Endodermal cell (in vitro differentiated cells): Measurements from ENCODE around the gene ERCC6. TPM values are rescaled to one million over a fixed set of nuclear protein-coding genes. Genes with fewer than 3 reads are reported as not detected.

Experiments
- DNase-seq: peaks from one replicate; pipeline ENCODE4 v3.0.0-alpha.2; 2017
- H3K27ac ChIP-seq: 2 replicates; pipeline ENCODE4 v1.5.1; 2013; ENCODE audit warnings: mild to moderate bottlenecking, low read depth, low read length, moderate library complexity
- H3K27me3 ChIP-seq: 2 replicates; pipeline ENCODE4 v1.6.1; 2013; ENCODE audit warnings: mild to moderate bottlenecking, low read length, moderate library complexity; ENCODE audit not compliant: insufficient read depth, control insufficient read depth, poor library complexity, severe bottlenecking
- H3K36me3 ChIP-seq: 2 replicates; pipeline ENCODE4 v1.7.0; 2013; ENCODE audit warnings: mild to moderate bottlenecking, low read length, moderate library complexity; ENCODE audit not compliant: control insufficient read depth, insufficient read depth
- H3K4me1 ChIP-seq: one replicate; pipeline ENCODE4 v1.7.0; 2013; ENCODE audit warnings: low read length; ENCODE audit not compliant: control insufficient read depth, insufficient read depth
- H3K4me3 ChIP-seq: 2 replicates; pipeline ENCODE4 v1.5.1; 2013; ENCODE audit warnings: mild to moderate bottlenecking, low read length, moderate library complexity
- H3K9ac ChIP-seq: 2 replicates; pipeline ENCODE4 v1.6.1; 2013; ENCODE audit warnings: mild to moderate bottlenecking, low read length, moderate library complexity; ENCODE audit not compliant: poor library complexity, severe bottlenecking; ENCODE audit errors: extremely low read depth
- H3K9me3 ChIP-seq: 2 replicates; pipeline ENCODE4 v1.6.1; 2013; ENCODE audit warnings: mild to moderate bottlenecking, low read length, moderate library complexity; ENCODE audit not compliant: control insufficient read depth
- H3K27ac Mint-ChIP-seq: 2 replicates; pipeline ENCODE4 v1.8.0; 2020; ENCODE audit warnings: mixed read lengths
- H3K27me3 Mint-ChIP-seq: 2 replicates; pipeline ENCODE4 v1.8.0; 2021; ENCODE audit warnings: mild to moderate bottlenecking, mixed read lengths; ENCODE audit not compliant: insufficient read depth
- H3K36me3 Mint-ChIP-seq: 2 replicates; pipeline ENCODE4 v1.8.0; 2020; ENCODE audit warnings: low read depth, mixed read lengths
- H3K4me1 Mint-ChIP-seq: 2 replicates; pipeline ENCODE4 v1.8.0; 2020; ENCODE audit warnings: mixed read lengths
- H3K4me3 Mint-ChIP-seq: 2 replicates; pipeline ENCODE4 v1.8.0; 2020; ENCODE audit warnings: mild to moderate bottlenecking, moderate library complexity, mixed read lengths
- H3K9me3 Mint-ChIP-seq: 2 replicates; pipeline ENCODE4 v1.8.0; 2020; ENCODE audit warnings: mild to moderate bottlenecking, mixed read lengths
- WGBS, 2 experiments: methylation state at CpG; one replicate each; pipeline versions ENCODE4 v1.1.5 to v1.1.7; 2013; ENCODE audit warnings: missing lambda C conversion rate in 2 of 2, mixed read lengths in 1 of 2; ENCODE audit not compliant: insufficient coverage in 1 of 2, insufficient read length in 1 of 2; 5-methylcytosine and 5-hydroxymethylcytosine counted together
- total RNA-seq, 2 donors: library from RNA; stranded (reverse); fragmentation: NEBNext Ultra II Directional in 1 of 2; extraction: Animal tissue kit (Norgen Biotek cat#: 25700) in 1 of 2; gene quantifications; 2 replicates in 1 of 2; 3 replicates in 1 of 2; pipeline ENCODE4 v1.2.1, GENCODE V29; 2021
- TF ChIP-seq, protein P1 (sequence below): fragments of 200-600 bp; sonication (generic); conservative IDR thresholded peaks from 2 replicates; pipeline ENCODE4 v1.5.0; 2021; ENCODE audit warnings: antibody characterized with exemption, mild to moderate bottlenecking

The ERCC6 gene
- total RNA-seq, 2 donors from 2014 or later = 18.8 to 19.5 TPM

DNA sequence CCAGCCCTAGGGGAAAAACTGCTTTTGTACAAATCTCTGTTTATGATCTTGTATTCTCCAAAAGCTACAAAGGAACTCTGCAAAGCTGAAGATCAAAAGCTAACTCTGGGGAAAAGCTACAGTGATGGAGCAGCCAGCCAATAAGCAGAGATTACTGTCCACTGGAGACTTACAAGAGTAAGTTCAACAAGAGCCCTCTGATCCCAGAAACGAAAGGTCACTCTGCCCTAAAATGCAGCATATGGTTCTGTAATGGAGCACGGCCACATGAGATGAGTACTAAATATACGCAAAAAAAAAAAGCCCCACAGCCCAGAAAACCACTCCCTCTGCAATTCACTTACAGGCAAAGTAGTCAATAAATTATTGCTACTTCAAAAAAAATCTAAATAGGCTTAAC is 60.1 kb downstream of the ERCC6 start:
- Histone ChIP-seq H3K4me3 (no peak overlapping the region), H3K4me1 (no peaks in the 10 kb centered on the region), H3K27ac (no peak overlapping the region), H3K27me3 (no peaks in the 10 kb centered on the region), H3K9ac (no peak overlapping the region), H3K36me3 (peaks cover 11% of the 10 kb centered on the region), H3K9me3 (no peaks in the 10 kb centered on the region)
- no peak for DNase-seq
- TF ChIP-seq, protein P1, sequence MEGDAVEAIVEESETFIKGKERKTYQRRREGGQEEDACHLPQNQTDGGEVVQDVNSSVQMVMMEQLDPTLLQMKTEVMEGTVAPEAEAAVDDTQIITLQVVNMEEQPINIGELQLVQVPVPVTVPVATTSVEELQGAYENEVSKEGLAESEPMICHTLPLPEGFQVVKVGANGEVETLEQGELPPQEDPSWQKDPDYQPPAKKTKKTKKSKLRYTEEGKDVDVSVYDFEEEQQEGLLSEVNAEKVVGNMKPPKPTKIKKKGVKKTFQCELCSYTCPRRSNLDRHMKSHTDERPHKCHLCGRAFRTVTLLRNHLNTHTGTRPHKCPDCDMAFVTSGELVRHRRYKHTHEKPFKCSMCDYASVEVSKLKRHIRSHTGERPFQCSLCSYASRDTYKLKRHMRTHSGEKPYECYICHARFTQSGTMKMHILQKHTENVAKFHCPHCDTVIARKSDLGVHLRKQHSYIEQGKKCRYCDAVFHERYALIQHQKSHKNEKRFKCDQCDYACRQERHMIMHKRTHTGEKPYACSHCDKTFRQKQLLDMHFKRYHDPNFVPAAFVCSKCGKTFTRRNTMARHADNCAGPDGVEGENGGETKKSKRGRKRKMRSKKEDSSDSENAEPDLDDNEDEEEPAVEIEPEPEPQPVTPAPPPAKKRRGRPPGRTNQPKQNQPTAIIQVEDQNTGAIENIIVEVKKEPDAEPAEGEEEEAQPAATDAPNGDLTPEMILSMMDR = no peak
- H3K27ac Mint-ChIP-seq = no peak overlapping the region
- WGBS, 2 experiments = 89 to 90% methylated on average over 1 to 3 of the region's 3 CpGs
- no peaks in the 10 kb centered on the region for H3K27me3 Mint-ChIP-seq
- H3K4me1 Mint-ChIP-seq = no peaks in the 10 kb centered on the region
- H3K36me3 Mint-ChIP-seq = peaks cover 29% of the 10 kb centered on the region
- no peaks in the 10 kb centered on the region for H3K9me3 Mint-ChIP-seq
- no peak overlapping the region for H3K4me3 Mint-ChIP-seq

- H3K4me3 Mint-ChIP-seq = no peak overlapping the region
- no peak for DNase-seq
- H3K9me3 Mint-ChIP-seq = no peaks in the 10 kb centered on the region
- Histone ChIP-seq H3K9ac (no peak overlapping the region), H3K27me3 (no peaks in the 10 kb centered on the region), H3K27ac (no peak overlapping the region), H3K36me3 (peaks cover 17% of the 10 kb centered on the region), H3K4me3 (no peak overlapping the region), H3K4me1 (no peaks in the 10 kb centered on the region), H3K9me3 (no peaks in the 10 kb centered on the region)
- H3K27me3 Mint-ChIP-seq = no peaks in the 10 kb centered on the region
- H3K36me3 Mint-ChIP-seq = peaks cover 20% of the 10 kb centered on the region
- WGBS, 2 experiments = 81 to 100% methylated on average over 1 to 2 of the region's 3 CpGs
- TF ChIP-seq, protein P1 = no peak
- no peaks in the 10 kb centered on the region for H3K4me1 Mint-ChIP-seq
- no peak overlapping the region for H3K27ac Mint-ChIP-seq
Observed at GRCh38 chr10:49474901-49475300, 64.0 kb downstream of the ERCC6 start.

- no peak for DNase-seq
- Histone ChIP-seq H3K9me3 (peaks cover 1% of the 10 kb centered on the region), H3K27ac (no peak overlapping the region), H3K4me3 (no peak overlapping the region), H3K4me1 (no peaks in the 10 kb centered on the region), H3K27me3 (no peaks in the 10 kb centered on the region), H3K36me3 (peaks cover 11% of the 10 kb centered on the region), H3K9ac (no peak overlapping the region)
- TF ChIP-seq, protein P1 = no peak
- H3K27ac Mint-ChIP-seq = no peak overlapping the region
- H3K36me3 Mint-ChIP-seq = peaks cover 27% of the 10 kb centered on the region
- no peak overlapping the region for H3K4me3 Mint-ChIP-seq
- no peaks in the 10 kb centered on the region for H3K27me3 Mint-ChIP-seq
- H3K9me3 Mint-ChIP-seq = peaks cover 3% of the 10 kb centered on the region
- no peaks in the 10 kb centered on the region for H3K4me1 Mint-ChIP-seq
- WGBS, 2 experiments = 87 to 100% methylated on average over 1 to 3 of the region's 3 CpGs
Observed at GRCh38 chr10:49471532-49471931, 67.4 kb downstream of the ERCC6 start.
